Measurements from ENCODE around the gene CIDEA.

CIDEA gene

DNA sequence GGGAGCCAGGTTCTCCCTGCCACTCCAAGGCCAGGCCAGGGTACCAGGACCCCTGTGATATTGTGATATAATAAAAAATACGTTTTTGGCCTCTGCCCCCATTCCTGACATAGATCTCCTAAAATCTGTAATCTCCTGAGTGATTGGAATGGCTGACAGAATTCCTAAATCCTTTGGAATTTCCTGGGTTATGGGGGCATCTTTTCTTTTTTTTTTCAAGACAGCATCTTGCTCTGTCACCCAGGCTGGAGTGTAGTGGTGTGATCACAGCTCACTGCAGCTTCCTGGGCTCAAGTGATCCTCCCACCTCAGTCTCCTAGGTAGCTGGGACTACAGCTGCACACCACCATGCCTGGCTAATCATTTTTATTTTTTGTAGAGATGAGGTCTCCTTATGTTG lies 27.7 kb downstream of the CIDEA start:
- DNase-seq (ENCODE audit: extremely low read depth, insufficient read length) = no peak
- TF ChIP-seq, protein P1, sequence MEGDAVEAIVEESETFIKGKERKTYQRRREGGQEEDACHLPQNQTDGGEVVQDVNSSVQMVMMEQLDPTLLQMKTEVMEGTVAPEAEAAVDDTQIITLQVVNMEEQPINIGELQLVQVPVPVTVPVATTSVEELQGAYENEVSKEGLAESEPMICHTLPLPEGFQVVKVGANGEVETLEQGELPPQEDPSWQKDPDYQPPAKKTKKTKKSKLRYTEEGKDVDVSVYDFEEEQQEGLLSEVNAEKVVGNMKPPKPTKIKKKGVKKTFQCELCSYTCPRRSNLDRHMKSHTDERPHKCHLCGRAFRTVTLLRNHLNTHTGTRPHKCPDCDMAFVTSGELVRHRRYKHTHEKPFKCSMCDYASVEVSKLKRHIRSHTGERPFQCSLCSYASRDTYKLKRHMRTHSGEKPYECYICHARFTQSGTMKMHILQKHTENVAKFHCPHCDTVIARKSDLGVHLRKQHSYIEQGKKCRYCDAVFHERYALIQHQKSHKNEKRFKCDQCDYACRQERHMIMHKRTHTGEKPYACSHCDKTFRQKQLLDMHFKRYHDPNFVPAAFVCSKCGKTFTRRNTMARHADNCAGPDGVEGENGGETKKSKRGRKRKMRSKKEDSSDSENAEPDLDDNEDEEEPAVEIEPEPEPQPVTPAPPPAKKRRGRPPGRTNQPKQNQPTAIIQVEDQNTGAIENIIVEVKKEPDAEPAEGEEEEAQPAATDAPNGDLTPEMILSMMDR (IDR thresholded peaks at IDR 0.05; ENCODE audit: insufficient read depth, low read length, poor library complexity, severe bottlenecking) = no peak
- Histone ChIP-seq H3K27me3 (replicated peaks; ENCODE audit: control insufficient read depth, insufficient read depth, low read length) (no peaks in the 10 kb centered on the region; the same call in 1 of the 2 replicates), H3K36me3 (ENCODE audit: control insufficient read depth, insufficient read depth, low read length) (no peaks in the 10 kb centered on the region), H3K4me3 (replicated peaks; ENCODE audit: low read depth, low read length) (no peak overlapping the region)

DNA sequence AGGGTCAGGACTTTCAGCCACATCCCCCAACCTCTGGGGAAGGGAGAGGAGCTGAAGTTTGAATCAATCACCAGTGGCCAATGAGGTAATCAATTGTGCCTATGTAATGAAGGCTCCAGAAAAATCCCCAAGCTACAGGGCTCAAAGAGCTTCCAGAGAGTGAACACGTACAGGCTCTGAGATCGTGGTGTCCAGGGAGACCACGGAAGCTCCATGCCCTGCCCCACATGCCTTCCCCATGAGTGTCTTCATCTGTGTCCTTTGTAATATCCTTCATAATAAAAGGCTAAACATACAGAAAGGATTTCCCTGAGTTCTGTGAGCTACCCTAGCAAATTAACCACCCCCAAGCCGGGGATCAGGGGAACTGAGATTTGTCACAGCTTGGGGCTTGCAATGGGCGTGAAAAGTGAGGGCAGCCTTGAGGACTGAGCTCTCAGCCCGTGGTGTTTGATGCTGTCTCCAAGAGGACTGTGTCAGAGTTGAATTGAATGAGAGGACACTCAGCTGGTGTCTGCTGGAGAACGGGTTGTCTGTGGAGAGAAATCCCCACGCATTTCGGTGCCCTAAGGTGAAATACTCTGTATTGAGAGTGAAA lies 28.4 kb downstream of the CIDEA start:
- Histone ChIP-seq H3K4me3 (replicated peaks; ENCODE audit: low read depth, low read length) (no peak overlapping the region), H3K36me3 (ENCODE audit: control insufficient read depth, insufficient read depth, low read length) (no peaks in the 10 kb centered on the region), H3K27me3 (replicated peaks; ENCODE audit: control insufficient read depth, insufficient read depth, low read length) (no peaks in the 10 kb centered on the region; the same call in none of the 2 replicates)
- TF ChIP-seq, protein P1 (IDR thresholded peaks at IDR 0.05; ENCODE audit: insufficient read depth, low read length, poor library complexity, severe bottlenecking) = no peak
- no peak for DNase-seq (ENCODE audit: extremely low read depth, insufficient read length)

DNA sequence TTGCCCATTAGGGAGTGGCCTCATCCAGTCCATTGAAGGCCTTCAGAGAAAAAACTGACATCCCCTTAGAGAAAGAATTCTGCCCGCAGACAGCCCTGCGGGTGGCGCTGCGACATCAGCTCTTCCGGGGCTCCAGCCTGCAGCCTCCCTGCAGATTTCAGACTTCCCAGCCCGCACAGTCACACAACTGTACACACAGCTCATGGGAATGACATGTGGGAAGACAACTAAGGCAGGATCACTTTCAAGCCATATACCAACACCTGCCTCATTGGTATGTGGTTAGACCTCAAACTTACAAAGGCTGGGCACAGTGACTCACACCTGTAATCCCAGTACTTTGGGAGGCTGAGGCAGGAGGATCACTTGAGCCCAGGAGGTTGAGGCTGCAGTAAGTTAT lies 29.1 kb downstream of the CIDEA start:
- H3K36me3 ChIP-seq (ENCODE audit: control insufficient read depth, insufficient read depth, low read length) = no peaks in the 10 kb centered on the region
- H3K27me3 ChIP-seq (replicated peaks; ENCODE audit: control insufficient read depth, insufficient read depth, low read length) = no peaks in the 10 kb centered on the region; the same call in none of the 2 replicates
- no peak for DNase-seq (ENCODE audit: extremely low read depth, insufficient read length)
- TF ChIP-seq, protein P1 (IDR thresholded peaks at IDR 0.05; ENCODE audit: insufficient read depth, low read length, poor library complexity, severe bottlenecking) = no peak
- H3K4me3 ChIP-seq (replicated peaks; ENCODE audit: low read depth, low read length) = no peak overlapping the region

DNA sequence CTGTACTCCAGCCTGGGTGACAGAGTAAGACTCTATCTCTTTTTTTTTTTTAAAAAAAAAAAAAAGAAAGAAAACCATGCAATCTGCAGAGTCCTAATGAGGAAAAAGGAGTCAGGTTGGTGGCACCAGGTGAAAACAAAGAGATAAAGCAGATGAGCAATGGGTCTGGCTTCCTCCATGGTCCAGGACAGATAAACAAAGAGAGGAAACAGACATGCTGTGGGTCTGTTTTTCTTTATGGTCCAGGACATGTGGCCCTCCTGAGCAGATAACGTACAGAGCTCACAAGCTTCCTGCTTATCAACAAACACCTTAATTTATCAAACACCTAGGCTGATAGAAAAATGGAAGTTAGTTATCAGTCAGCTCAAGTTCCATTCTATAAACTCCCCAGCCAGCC lies 29.5 kb downstream of the CIDEA start:
- Histone ChIP-seq H3K27me3 (replicated peaks; ENCODE audit: control insufficient read depth, insufficient read depth, low read length) (peaks cover under 1% of the 10 kb centered on the region), H3K4me3 (replicated peaks; ENCODE audit: low read depth, low read length) (no peak overlapping the region), H3K36me3 (ENCODE audit: control insufficient read depth, insufficient read depth, low read length) (no peaks in the 10 kb centered on the region)
- no peak for DNase-seq (ENCODE audit: extremely low read depth, insufficient read length)
- TF ChIP-seq, protein P1 (IDR thresholded peaks at IDR 0.05; ENCODE audit: insufficient read depth, low read length, poor library complexity, severe bottlenecking) = no peak

DNA sequence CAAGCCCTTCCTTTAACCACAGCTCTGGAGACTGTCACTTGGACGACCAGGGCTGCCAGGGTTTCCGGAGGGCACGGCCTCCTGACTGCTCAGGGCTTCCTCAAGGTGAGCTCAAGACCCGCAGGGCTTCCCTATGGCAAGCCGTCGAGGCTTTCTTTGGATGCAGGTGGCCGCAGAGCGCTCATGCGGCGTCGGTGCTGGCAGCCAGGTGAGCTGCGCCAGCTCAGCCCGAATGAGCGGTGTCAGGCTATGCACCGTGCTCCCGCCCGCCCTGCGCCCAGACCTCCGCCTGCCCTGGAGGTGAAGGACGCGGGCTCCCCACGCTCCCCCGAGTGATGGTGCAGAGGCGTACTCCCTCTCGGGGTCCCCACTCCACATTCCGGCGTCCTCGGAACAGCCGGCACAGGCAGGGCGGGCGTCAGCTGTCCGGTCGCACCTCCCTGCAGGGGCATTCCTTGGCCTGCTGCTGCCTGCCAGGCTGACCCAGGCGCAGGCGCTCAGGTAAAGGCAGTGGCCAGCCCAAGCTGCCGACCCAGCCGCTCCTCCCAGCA lies 33.0 kb downstream of the CIDEA start:
- H3K36me3 ChIP-seq (ENCODE audit: control insufficient read depth, insufficient read depth, low read length) = no peaks in the 10 kb centered on the region
- no peak for DNase-seq (ENCODE audit: extremely low read depth, insufficient read length)
- H3K4me3 ChIP-seq (replicated peaks; ENCODE audit: low read depth, low read length) = no peak overlapping the region
- TF ChIP-seq, protein P1 (IDR thresholded peaks at IDR 0.05; ENCODE audit: insufficient read depth, low read length, poor library complexity, severe bottlenecking) = no peak
- H3K27me3 ChIP-seq (replicated peaks; ENCODE audit: control insufficient read depth, insufficient read depth, low read length) = peaks cover 2% of the 10 kb centered on the region
